Ishikawa (cell line): ENCODE data around the gene ZNF672.

Experiments used
- CEBPB ChIP-seq: IDR thresholded peaks from 2 replicates; pipeline ENCODE4 v1.6.1; 2012
- CREB1 ChIP-seq: IDR thresholded peaks from 2 replicates; pipeline ENCODE4 v1.6.1; 2012; ENCODE audit warnings: low read depth
- EGR1 ChIP-seq: IDR thresholded peaks from 2 replicates; pipeline ENCODE4 v1.6.1; 2012
- EP300 ChIP-seq: IDR thresholded peaks from 2 replicates; pipeline ENCODE4 v1.6.1; 2012; ENCODE audit warnings: borderline replicate concordance
- FOXM1 ChIP-seq: IDR thresholded peaks from 2 replicates; pipeline ENCODE4 v1.6.1; 2012; ENCODE audit warnings: low read depth, borderline replicate concordance
- NFIC ChIP-seq: IDR thresholded peaks from 2 replicates; pipeline ENCODE4 v1.6.1; 2012
- RAD21 ChIP-seq: IDR thresholded peaks from 2 replicates; pipeline ENCODE4 v1.6.1; 2012; ENCODE audit warnings: low read depth
- TAF1 ChIP-seq: IDR thresholded peaks from 2 replicates; pipeline ENCODE4 v1.6.1; 2012; ENCODE audit warnings: low read depth, mild to moderate bottlenecking
- TCF12 ChIP-seq: IDR thresholded peaks from 2 replicates; pipeline ENCODE4 v1.6.1; 2012; ENCODE audit warnings: low read depth
- TEAD4 ChIP-seq: IDR thresholded peaks from 2 replicates; pipeline ENCODE4 v1.6.1; 2012
- YY1 ChIP-seq: IDR thresholded peaks from 2 replicates; pipeline ENCODE4 v1.6.1; 2012; ENCODE audit warnings: low read depth
- ZBTB7A ChIP-seq: IDR thresholded peaks from 2 replicates; pipeline ENCODE4 v1.6.1; 2012; ENCODE audit warnings: low read depth
- TF ChIP-seq, protein P1 (sequence below): IDR thresholded peaks from 2 replicates; pipeline ENCODE4 v1.6.1; 2012
- TF ChIP-seq, protein P2 (sequence below): IDR thresholded peaks from 2 replicates; pipeline ENCODE4 v1.6.1; 2012
- TF ChIP-seq, protein P3 (sequence below): IDR thresholded peaks from 2 replicates; pipeline ENCODE4 v1.6.1; 2012; ENCODE audit warnings: low read depth, mild to moderate bottlenecking

ZNF672 gene

DNA sequence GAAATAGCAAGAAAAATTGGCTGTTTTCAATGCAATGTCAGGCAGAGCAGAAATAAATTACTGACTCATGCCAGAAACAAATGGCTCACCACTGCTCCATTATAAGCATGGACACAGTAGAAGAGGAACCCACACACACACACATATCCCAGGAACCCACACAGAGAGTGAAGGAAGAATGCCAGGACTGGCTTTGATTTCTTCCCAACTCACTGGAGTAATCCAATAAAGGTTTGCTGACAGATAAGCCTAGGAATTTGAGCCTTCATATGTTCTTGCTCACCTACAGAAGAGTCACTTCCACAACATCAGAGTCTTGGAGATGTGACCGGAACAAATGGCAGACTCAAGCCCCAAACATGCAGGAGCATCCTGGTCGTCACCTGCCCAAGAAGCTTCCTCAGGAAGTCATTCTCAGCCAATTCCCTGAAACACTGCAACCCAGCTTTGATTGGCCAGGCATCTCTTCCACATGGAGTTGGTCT lies 14.5 kb upstream of the ZNF672 start:
- TF ChIP-seq, protein P1, sequence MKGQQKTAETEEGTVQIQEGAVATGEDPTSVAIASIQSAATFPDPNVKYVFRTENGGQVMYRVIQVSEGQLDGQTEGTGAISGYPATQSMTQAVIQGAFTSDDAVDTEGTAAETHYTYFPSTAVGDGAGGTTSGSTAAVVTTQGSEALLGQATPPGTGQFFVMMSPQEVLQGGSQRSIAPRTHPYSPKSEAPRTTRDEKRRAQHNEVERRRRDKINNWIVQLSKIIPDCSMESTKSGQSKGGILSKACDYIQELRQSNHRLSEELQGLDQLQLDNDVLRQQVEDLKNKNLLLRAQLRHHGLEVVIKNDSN: no peak
- TF ChIP-seq YY1: no peak
- no peak for TF ChIP-seq TCF12
- no peak for TF ChIP-seq FOXM1
- TF ChIP-seq, protein P2, sequence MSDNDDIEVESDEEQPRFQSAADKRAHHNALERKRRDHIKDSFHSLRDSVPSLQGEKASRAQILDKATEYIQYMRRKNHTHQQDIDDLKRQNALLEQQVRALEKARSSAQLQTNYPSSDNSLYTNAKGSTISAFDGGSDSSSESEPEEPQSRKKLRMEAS: no peak
- no peak for TF ChIP-seq ZBTB7A
- TF ChIP-seq EP300: no peak
- TF ChIP-seq TEAD4: no peak
- no peak for TF ChIP-seq NFIC
- no peak for TF ChIP-seq EGR1
- TF ChIP-seq, protein P3, sequence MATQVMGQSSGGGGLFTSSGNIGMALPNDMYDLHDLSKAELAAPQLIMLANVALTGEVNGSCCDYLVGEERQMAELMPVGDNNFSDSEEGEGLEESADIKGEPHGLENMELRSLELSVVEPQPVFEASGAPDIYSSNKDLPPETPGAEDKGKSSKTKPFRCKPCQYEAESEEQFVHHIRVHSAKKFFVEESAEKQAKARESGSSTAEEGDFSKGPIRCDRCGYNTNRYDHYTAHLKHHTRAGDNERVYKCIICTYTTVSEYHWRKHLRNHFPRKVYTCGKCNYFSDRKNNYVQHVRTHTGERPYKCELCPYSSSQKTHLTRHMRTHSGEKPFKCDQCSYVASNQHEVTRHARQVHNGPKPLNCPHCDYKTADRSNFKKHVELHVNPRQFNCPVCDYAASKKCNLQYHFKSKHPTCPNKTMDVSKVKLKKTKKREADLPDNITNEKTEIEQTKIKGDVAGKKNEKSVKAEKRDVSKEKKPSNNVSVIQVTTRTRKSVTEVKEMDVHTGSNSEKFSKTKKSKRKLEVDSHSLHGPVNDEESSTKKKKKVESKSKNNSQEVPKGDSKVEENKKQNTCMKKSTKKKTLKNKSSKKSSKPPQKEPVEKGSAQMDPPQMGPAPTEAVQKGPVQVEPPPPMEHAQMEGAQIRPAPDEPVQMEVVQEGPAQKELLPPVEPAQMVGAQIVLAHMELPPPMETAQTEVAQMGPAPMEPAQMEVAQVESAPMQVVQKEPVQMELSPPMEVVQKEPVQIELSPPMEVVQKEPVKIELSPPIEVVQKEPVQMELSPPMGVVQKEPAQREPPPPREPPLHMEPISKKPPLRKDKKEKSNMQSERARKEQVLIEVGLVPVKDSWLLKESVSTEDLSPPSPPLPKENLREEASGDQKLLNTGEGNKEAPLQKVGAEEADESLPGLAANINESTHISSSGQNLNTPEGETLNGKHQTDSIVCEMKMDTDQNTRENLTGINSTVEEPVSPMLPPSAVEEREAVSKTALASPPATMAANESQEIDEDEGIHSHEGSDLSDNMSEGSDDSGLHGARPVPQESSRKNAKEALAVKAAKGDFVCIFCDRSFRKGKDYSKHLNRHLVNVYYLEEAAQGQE: no peak
- no peak for TF ChIP-seq TAF1
- no peak for TF ChIP-seq RAD21

DNA sequence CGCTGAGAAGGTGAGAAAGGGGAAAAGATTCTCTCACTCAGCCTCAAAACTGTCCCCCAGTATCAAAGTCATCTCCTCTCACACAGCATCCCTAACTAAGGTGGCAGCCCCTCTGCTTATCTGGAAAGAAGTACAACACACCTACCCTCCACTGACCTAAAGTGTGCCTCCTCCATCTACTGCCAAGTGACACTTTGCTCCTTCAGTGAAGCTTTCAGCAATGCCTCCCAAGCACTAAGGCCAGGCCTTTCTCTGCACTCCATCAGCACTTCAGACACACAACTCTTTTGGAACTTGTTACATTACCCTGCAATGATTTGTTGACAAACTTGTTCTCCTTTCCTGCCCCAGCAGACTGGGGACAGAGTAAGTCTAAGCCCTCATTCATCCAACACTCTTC lies 13.7 kb upstream of the ZNF672 start:
- TF ChIP-seq, protein P1: no peak
- no peak for TF ChIP-seq RAD21
- no peak for TF ChIP-seq YY1
- no peak for TF ChIP-seq CEBPB
- no peak for TF ChIP-seq EGR1
- no peak for TF ChIP-seq FOXM1
- TF ChIP-seq, protein P3: no peak
- no peak for TF ChIP-seq ZBTB7A
- TF ChIP-seq TEAD4: no peak
- TF ChIP-seq NFIC: no peak
- TF ChIP-seq TCF12: no peak
- no peak for TF ChIP-seq CREB1
- TF ChIP-seq TAF1: no peak
- no peak for TF ChIP-seq EP300
- TF ChIP-seq, protein P2: no peak

DNA sequence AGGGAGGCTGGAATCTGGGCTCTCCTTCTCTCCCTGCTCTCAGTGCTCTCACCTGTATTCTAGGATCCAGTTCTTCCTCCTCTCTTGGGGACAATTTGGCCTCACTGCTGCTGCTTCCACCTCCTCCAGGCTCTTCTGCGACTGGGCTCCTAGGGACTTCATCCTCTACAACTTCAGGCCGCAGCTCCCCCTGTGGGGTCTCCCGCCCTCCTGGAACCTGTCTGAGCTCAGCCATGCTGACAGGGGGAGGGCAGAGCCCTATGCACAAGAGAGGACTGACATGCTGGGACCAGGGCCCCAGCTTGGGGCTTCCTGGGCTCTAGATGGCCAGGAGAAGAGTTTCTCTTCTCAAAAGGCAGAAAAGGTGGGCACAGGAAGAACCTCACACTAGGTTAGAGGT lies 13.3 kb upstream of the ZNF672 start:
- no peak for TF ChIP-seq CEBPB
- no peak for TF ChIP-seq NFIC

DNA sequence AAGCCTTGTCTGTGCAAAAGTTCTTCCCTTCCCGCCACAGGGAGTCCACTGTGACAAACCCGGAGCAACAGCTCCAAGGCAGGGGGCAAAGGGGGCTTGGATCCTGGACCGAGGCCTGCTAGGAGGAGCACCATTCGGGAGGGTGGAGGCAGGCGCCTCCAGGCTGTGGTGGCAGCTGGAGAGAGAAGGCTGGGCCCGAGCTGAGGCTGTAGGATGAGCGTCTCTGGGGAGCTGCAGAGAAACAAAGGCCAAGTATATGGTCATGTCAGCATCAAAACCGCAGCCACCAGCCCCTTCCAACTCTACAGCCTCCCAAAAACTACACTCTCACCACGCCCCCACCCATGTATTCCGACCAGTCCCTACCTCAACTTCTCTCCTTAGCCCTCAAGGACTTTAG lies 12.9 kb upstream of the ZNF672 start:
- no peak for TF ChIP-seq TAF1
- no peak for TF ChIP-seq NFIC
- no peak for TF ChIP-seq TCF12

DNA sequence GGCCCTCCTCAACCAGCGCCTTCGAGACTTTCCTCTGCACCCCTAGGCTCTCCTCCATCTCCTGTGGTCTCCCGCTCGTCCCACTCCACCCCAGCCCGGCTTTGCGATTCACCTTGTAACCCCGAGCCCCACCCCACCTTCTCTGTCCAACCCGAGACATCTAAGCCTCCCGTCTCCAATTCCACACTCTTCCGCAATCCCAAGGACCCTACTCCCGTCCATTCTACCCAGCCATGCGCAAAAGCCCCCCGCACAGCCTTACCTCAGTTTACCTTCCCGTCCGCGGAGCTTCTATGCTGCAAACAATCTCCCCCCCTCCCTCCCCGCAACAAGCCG lies 12.5 kb upstream of the ZNF672 start:
- TF ChIP-seq TCF12: no peak

DNA sequence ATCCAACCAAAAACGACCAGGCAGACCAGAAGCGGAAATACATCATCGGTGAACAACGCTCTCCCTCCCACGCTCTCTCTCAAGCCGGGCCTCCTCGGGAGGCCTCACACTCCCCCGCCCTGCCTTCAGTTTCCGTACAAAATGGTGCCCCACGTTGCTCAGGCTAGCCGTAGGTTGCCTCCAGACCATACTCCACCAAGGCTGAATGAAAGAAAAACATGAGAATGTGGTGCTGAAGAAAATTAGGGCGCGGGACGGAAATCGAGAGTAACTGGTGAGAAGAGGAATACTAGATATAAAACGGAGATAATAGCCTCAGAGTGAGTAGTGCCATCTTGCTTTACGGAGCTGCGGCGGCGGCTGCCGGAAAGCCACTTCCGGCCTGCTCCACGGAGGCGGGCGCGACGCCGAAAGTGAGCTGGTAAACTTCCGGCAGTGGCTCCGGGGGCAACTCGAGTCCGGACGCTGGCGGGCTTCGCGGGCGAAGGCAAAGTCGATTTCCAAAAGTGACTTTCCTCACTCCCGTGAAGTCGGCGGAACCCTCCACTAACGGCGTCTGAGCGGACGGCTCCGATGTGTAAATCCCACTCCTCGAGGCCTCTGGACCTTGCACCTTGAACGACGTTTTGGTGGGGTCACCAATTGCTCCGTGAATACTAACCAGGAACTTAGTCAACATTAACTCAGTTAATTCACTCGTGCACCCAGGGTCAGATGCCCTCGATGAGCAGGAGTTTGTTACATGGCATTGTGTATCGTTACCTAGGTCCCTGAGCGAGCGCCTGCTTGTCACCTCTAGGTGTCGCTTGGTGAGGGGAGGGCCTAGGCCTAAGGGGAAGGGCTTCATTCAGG lies 11.9 kb upstream of the ZNF672 start, which contains the start of gene SH3BP5L:
SH3BP5L (minus strand) TSS at position 7 of the 852 bp plus-strand sequence. CDS start 980 bp downstream, outside the sequence.
- TF ChIP-seq, protein P3: no peak
- TF ChIP-seq TCF12: no peak; the same call in 1 of the 2 replicates
- TF ChIP-seq EP300: no peak
- TF ChIP-seq, protein P2: peak; percentile 75
- TF ChIP-seq CREB1: peak; percentile 40
- no peak for TF ChIP-seq NFIC
- TF ChIP-seq RAD21: peak; percentile 50
- TF ChIP-seq EGR1: peak; percentile 98
- TF ChIP-seq YY1: peak; percentile 100
- no peak for TF ChIP-seq FOXM1
- TF ChIP-seq TAF1: peak; percentile 82
